Measurements from ENCODE around the gene KIAA0513. TPM values are rescaled to one million over a fixed set of nuclear protein-coding genes. Genes with fewer than 3 reads are reported as not detected.

Gene KIAA0513
- total RNA-seq, 1 donor from 2014 or later, result 0.62 TPM

DNA sequence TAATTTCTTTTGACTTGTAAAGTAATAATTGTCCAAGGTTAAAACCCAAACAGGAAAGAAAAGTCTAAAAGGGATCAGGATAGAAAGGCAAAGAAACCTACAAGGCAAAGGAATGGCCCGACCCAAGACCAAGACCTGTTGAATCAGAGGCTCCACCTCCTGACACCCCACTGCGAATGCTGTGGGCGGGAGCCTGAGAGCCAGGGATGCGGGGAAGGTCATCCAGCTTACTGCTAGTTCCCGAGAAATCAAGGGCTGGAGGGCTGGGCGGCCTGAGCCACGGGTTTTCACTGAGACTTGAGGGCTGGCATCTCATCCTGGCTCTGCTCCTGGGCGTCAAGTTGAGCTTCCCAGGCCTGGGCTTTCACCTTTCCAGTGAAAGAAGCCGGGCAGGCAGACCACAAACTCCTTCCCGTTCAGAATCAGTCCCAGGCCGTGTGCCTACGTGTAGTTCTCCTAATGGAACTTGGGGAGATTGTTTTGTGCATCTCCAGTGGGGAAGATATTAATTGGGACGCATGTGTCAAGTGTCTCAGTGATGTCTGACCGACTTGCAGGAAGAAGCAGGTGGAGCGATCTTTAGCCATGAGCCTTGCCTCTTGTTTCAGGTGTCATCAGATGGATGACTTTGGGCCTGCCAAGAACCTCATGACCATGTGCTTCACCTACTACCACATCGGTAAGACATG is 47.8 kb downstream of the KIAA0513 start:
- H3K4me1 Mint-ChIP-seq, result peaks cover 5% of the 10 kb centered on the region
- intact Hi-C loops (cut with micrococcal nuclease), result no loop called here
- H3K9me3 Mint-ChIP-seq, result no peaks in the 10 kb centered on the region
- no peak overlapping the region for H3K4me3 Mint-ChIP-seq
- ATAC-seq (ENCODE audit: low read depth) (no peak), DNase-seq (no peak)
- H3K36me3 Mint-ChIP-seq (ENCODE audit: low read depth), result no peaks in the 10 kb centered on the region
- H3K27me3 Mint-ChIP-seq, result peaks cover 15% of the 10 kb centered on the region
- TF ChIP-seq, protein P1, sequence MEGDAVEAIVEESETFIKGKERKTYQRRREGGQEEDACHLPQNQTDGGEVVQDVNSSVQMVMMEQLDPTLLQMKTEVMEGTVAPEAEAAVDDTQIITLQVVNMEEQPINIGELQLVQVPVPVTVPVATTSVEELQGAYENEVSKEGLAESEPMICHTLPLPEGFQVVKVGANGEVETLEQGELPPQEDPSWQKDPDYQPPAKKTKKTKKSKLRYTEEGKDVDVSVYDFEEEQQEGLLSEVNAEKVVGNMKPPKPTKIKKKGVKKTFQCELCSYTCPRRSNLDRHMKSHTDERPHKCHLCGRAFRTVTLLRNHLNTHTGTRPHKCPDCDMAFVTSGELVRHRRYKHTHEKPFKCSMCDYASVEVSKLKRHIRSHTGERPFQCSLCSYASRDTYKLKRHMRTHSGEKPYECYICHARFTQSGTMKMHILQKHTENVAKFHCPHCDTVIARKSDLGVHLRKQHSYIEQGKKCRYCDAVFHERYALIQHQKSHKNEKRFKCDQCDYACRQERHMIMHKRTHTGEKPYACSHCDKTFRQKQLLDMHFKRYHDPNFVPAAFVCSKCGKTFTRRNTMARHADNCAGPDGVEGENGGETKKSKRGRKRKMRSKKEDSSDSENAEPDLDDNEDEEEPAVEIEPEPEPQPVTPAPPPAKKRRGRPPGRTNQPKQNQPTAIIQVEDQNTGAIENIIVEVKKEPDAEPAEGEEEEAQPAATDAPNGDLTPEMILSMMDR (IDR thresholded peaks at IDR 0.05), result no peak
- ChIA-PET POLR2A (no interaction called here), CTCF (no interaction called here)
- H3K27ac Mint-ChIP-seq, result no peak overlapping the region

DNA sequence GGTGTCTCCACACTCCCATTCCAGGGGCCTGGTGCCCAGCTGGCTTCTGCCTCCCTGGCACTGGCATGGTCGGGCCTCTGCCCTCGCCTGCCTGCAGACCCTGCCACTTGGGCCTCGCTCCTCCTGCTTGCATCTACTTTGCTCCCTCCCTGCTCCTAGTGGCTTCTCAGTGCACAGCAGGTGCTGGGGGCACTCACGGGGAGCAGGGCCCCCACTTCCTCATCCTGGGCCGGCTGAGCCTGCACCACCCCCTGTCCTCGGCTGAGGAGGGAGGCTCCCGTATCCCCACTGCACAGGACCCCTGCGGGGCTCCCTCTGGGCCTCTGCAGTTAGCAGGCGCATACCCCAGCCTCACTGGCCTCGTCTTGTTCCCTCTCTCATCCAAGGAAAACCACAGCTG is 49.4 kb downstream of the KIAA0513 start:
- POLR2A ChIA-PET, result no interaction called here
- Mint-ChIP-seq H3K4me1 (peaks cover 5% of the 10 kb centered on the region), H3K27ac (no peak overlapping the region), H3K9me3 (no peaks in the 10 kb centered on the region), H3K4me3 (no peak overlapping the region), H3K36me3 (ENCODE audit: low read depth) (no peaks in the 10 kb centered on the region), H3K27me3 (peaks cover 18% of the 10 kb centered on the region)
- intact Hi-C loops (cut with micrococcal nuclease), result no loop called here
- no peak for DNase-seq
- CTCF ChIA-PET, result no interaction called here
- TF ChIP-seq, protein P1 (IDR thresholded peaks at IDR 0.05), result no peak
- ATAC-seq (ENCODE audit: low read depth), result no peak

DNA sequence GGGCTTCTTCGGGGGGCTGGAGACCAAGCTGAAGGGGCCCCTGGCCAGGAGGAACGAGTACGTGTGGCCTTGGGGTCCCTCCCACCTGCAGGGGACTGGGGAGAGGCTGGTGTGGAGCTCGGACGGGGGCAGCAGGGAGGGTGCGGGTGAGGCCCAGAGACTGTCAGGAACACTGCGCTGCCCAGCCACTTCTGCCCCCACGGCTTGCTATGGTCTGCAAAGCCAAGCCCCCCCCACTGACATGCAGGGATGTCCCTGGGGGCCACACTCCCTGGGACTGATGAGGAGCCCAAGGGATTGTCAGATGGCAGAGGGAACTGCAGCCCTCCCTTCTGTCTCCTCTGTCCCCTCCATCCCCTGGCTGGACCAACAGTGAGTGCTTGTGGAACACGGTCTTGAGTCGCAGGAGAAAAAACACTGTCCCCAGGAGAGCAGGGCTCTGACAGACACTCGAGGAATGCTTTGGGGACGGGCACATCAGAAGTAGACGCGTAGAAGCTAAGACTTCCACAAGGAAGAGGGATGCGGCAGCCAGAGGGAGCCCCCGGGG is 50.1 kb downstream of the KIAA0513 start:
- ATAC-seq (ENCODE audit: low read depth), result no peak
- CTCF ChIA-PET, result no interaction called here
- Mint-ChIP-seq H3K4me1 (peaks cover 10% of the 10 kb centered on the region), H3K27me3 (peaks cover 21% of the 10 kb centered on the region), H3K9me3 (no peaks in the 10 kb centered on the region), H3K36me3 (ENCODE audit: low read depth) (no peaks in the 10 kb centered on the region), H3K4me3 (no peak overlapping the region), H3K27ac (no peak overlapping the region)
- POLR2A ChIA-PET, result no interaction called here
- TF ChIP-seq, protein P1 (IDR thresholded peaks at IDR 0.05), result no peak
- DNase-seq, result no peak
- intact Hi-C loops (cut with micrococcal nuclease), result no loop called here

- H3K4me3 Mint-ChIP-seq, result no peak overlapping the region
- no peaks in the 10 kb centered on the region for H3K9me3 Mint-ChIP-seq
- POLR2A ChIA-PET, result no interaction called here
- intact Hi-C loops (cut with micrococcal nuclease), result no loop called here
- DNase-seq (no peak), ATAC-seq (ENCODE audit: low read depth) (no peak)
- CTCF ChIA-PET, result no interaction called here
- H3K27me3 Mint-ChIP-seq, result peaks cover 23% of the 10 kb centered on the region
- H3K4me1 Mint-ChIP-seq, result peaks cover 16% of the 10 kb centered on the region
- H3K36me3 Mint-ChIP-seq (ENCODE audit: low read depth), result no peaks in the 10 kb centered on the region
- H3K27ac Mint-ChIP-seq, result no peak overlapping the region
- TF ChIP-seq, protein P1 (IDR thresholded peaks at IDR 0.05), result no peak
Observed at GRCh38 chr16:85078226-85078625, 50.6 kb downstream of the KIAA0513 start.

GRCh38 chr16:85078952-85079351 is 51.4 kb downstream of the KIAA0513 start:
- ChIA-PET CTCF (no interaction called here), POLR2A (no interaction called here)
- no peaks in the 10 kb centered on the region for H3K9me3 Mint-ChIP-seq
- peaks cover 24% of the 10 kb centered on the region for H3K27me3 Mint-ChIP-seq
- H3K4me1 Mint-ChIP-seq, result peaks cover 21% of the 10 kb centered on the region
- ATAC-seq (ENCODE audit: low read depth), result no peak
- TF ChIP-seq, protein P1 (IDR thresholded peaks at IDR 0.05), result no peak
- H3K27ac Mint-ChIP-seq, result no peak overlapping the region
- H3K4me3 Mint-ChIP-seq, result no peak overlapping the region
- no peaks in the 10 kb centered on the region for H3K36me3 Mint-ChIP-seq (ENCODE audit: low read depth)
- DNase-seq, result no peak
- intact Hi-C loops (cut with micrococcal nuclease), result no loop called here
